Fibroblast of lung (primary cell): ENCODE data around the gene AARS1.

Experiments
- CTCF ChIP-seq, 2 donors: IDR thresholded peaks in 1 of 2; conservative IDR thresholded peaks in 1 of 2; 1 replicate in 1 of 2; 2 replicates in 1 of 2; pipeline ENCODE4 v1.5.1; 2011 to 2012; ENCODE audit warnings: low read length in 2 of 2, control low read depth in 1 of 2, inconsistent platforms in 1 of 2, low read depth in 1 of 2, mild to moderate bottlenecking in 1 of 2
- EZH2 ChIP-seq: IDR thresholded peaks from 2 replicates; pipeline ENCODE4 v1.5.1; 2012; ENCODE audit warnings: low read length, control low read depth, mild to moderate bottlenecking; ENCODE audit errors: missing control alignments

- TF ChIP-seq CTCF (conservative IDR thresholded peaks at IDR 0.05 in 1 of 2, IDR thresholded peaks at IDR 0.05 in 1 of 2; ENCODE audit: low read depth in 1 of 2, low read length in 2 of 2) (peak; percentile 74 to 88), EZH2 (no peak)
These were observed 37.5 kb downstream of the AARS1 start, which contains the start of gene EXOSC6 for GRCh38 chr16:70251629-70252354.
